ENCODE results near the gene SP8.
A peak's percentile ranks its signal among the peaks of the same experiment; 100 is the strongest.

SP8 gene

GRCh38 chr7:20816372-20816959 lies 29.8 kb upstream of the SP8 start:
- Histone ChIP-seq H3K9ac (ENCODE audit: low read length) (no peak overlapping the region), H3K27me3 (replicated peaks; ENCODE audit: control insufficient read depth, insufficient read depth, low read length) (no peaks in the 10 kb centered on the region), H3K36me3 (ENCODE audit: control insufficient read depth, insufficient read depth, low read length, severe bottlenecking) (no peaks in the 10 kb centered on the region), H3K9me3 (ENCODE audit: control insufficient read depth, low read length) (peaks cover 2% of the 10 kb centered on the region), H3K4me3 (ENCODE audit: low read length) (no peak overlapping the region), H3K4me1 (ENCODE audit: control insufficient read depth, insufficient read depth, low read length) (no peaks in the 10 kb centered on the region)
- no peak for DNase-seq (ENCODE audit: low read depth)

GRCh38 chr7:20804345-20804744 lies 17.7 kb upstream of the SP8 start:
- no peak overlapping the region for H3K4me3 ChIP-seq (ENCODE audit: low read length)
- DNase-seq (ENCODE audit: low read depth), result no peak
- peaks cover 12% of the 10 kb centered on the region for H3K27me3 ChIP-seq (replicated peaks; ENCODE audit: control insufficient read depth, insufficient read depth, low read length)
- H3K9ac ChIP-seq (ENCODE audit: low read length), result no peak overlapping the region
- H3K4me1 ChIP-seq (ENCODE audit: control insufficient read depth, insufficient read depth, low read length), result no peaks in the 10 kb centered on the region
- no peaks in the 10 kb centered on the region for H3K36me3 ChIP-seq (ENCODE audit: control insufficient read depth, insufficient read depth, low read length, severe bottlenecking)
- H3K9me3 ChIP-seq (ENCODE audit: control insufficient read depth, low read length), result peaks cover 9% of the 10 kb centered on the region

GRCh38 chr7:20799566-20800366 lies 13.1 kb upstream of the SP8 start:
- Histone ChIP-seq H3K4me3 (ENCODE audit: low read length) (no peak overlapping the region), H3K9me3 (ENCODE audit: control insufficient read depth, low read length) (peaks cover 9% of the 10 kb centered on the region), H3K36me3 (ENCODE audit: control insufficient read depth, insufficient read depth, low read length, severe bottlenecking) (no peaks in the 10 kb centered on the region), H3K27me3 (replicated peaks; ENCODE audit: control insufficient read depth, insufficient read depth, low read length) (peaks cover 49% of the 10 kb centered on the region), H3K9ac (ENCODE audit: low read length) (no peak overlapping the region), H3K4me1 (ENCODE audit: control insufficient read depth, insufficient read depth, low read length) (peaks cover 6% of the 10 kb centered on the region)
- DNase-seq (ENCODE audit: low read depth), result no peak

- Histone ChIP-seq H3K4me1 (ENCODE audit: control insufficient read depth, insufficient read depth, low read length) (peaks cover 6% of the 10 kb centered on the region), H3K4me3 (ENCODE audit: low read length) (no peak overlapping the region), H3K36me3 (ENCODE audit: control insufficient read depth, insufficient read depth, low read length, severe bottlenecking) (no peaks in the 10 kb centered on the region), H3K27me3 (replicated peaks; ENCODE audit: control insufficient read depth, insufficient read depth, low read length) (peaks cover 59% of the 10 kb centered on the region), H3K9ac (ENCODE audit: low read length) (no peak overlapping the region), H3K9me3 (ENCODE audit: control insufficient read depth, low read length) (peaks cover 11% of the 10 kb centered on the region)
- no peak for DNase-seq (ENCODE audit: low read depth)
Measured at GRCh38 chr7:20798694-20799121, 12.0 kb upstream of the SP8 start.

- Histone ChIP-seq H3K36me3 (ENCODE audit: control insufficient read depth, insufficient read depth, low read length, severe bottlenecking) (no peaks in the 10 kb centered on the region), H3K9me3 (ENCODE audit: control insufficient read depth, low read length) (peaks cover 13% of the 10 kb centered on the region), H3K4me3 (ENCODE audit: low read length) (peak overlapping the region; percentile 50), H3K9ac (ENCODE audit: low read length) (no peak overlapping the region), H3K4me1 (ENCODE audit: control insufficient read depth, insufficient read depth, low read length) (peaks cover 6% of the 10 kb centered on the region), H3K27me3 (replicated peaks; ENCODE audit: control insufficient read depth, insufficient read depth, low read length) (peaks cover 64% of the 10 kb centered on the region)
- DNase-seq (ENCODE audit: low read depth), result peak; percentile 58
Measured at GRCh38 chr7:20798081-20798693, 11.5 kb upstream of the SP8 start.

- no peak for DNase-seq (ENCODE audit: low read depth)
- peaks cover 6% of the 10 kb centered on the region for H3K4me1 ChIP-seq (ENCODE audit: control insufficient read depth, insufficient read depth, low read length)
Measured at GRCh38 chr7:20797462-20798080, 10.9 kb upstream of the SP8 start.

GRCh38 chr7:20797042-20797461 lies 10.4 kb upstream of the SP8 start:
- no peak overlapping the region for H3K4me3 ChIP-seq (ENCODE audit: low read length)
- peaks cover 13% of the 10 kb centered on the region for H3K9me3 ChIP-seq (ENCODE audit: control insufficient read depth, low read length)
- H3K36me3 ChIP-seq (ENCODE audit: control insufficient read depth, insufficient read depth, low read length, severe bottlenecking), result no peaks in the 10 kb centered on the region
- H3K27me3 ChIP-seq (replicated peaks; ENCODE audit: control insufficient read depth, insufficient read depth, low read length), result peaks cover 75% of the 10 kb centered on the region
- no peak overlapping the region for H3K9ac ChIP-seq (ENCODE audit: low read length)
- H3K4me1 ChIP-seq (ENCODE audit: control insufficient read depth, insufficient read depth, low read length), result peaks cover 6% of the 10 kb centered on the region
- no peak for DNase-seq (ENCODE audit: low read depth)

More at GRCh38 chr7:20797462-20798080, 10.9 kb upstream of the SP8 start:
- Histone ChIP-seq H3K36me3 (ENCODE audit: control insufficient read depth, insufficient read depth, low read length, severe bottlenecking) (no peaks in the 10 kb centered on the region), H3K27me3 (replicated peaks; ENCODE audit: control insufficient read depth, insufficient read depth, low read length) (peaks cover 70% of the 10 kb centered on the region), H3K4me3 (ENCODE audit: low read length) (peak overlapping the region; percentile 72), H3K9ac (ENCODE audit: low read length) (no peak overlapping the region), H3K9me3 (ENCODE audit: control insufficient read depth, low read length) (peaks cover 13% of the 10 kb centered on the region)

GRCh38 chr7:20796500-20796899 lies 9.8 kb upstream of the SP8 start:
- H3K4me3 ChIP-seq (ENCODE audit: low read length), result no peak overlapping the region
- peaks cover 81% of the 10 kb centered on the region for H3K27me3 ChIP-seq (replicated peaks; ENCODE audit: control insufficient read depth, insufficient read depth, low read length)

GRCh38 chr7:20795881-20796280 lies 9.2 kb upstream of the SP8 start:
- Histone ChIP-seq H3K4me1 (ENCODE audit: control insufficient read depth, insufficient read depth, low read length) (peaks cover 6% of the 10 kb centered on the region), H3K36me3 (ENCODE audit: control insufficient read depth, insufficient read depth, low read length, severe bottlenecking) (no peaks in the 10 kb centered on the region), H3K4me3 (ENCODE audit: low read length) (no peak overlapping the region), H3K9ac (ENCODE audit: low read length) (no peak overlapping the region), H3K9me3 (ENCODE audit: control insufficient read depth, low read length) (peaks cover 17% of the 10 kb centered on the region), H3K27me3 (replicated peaks; ENCODE audit: control insufficient read depth, insufficient read depth, low read length) (peaks cover 87% of the 10 kb centered on the region)
- DNase-seq (ENCODE audit: low read depth), result no peak

More at GRCh38 chr7:20796500-20796899, 9.8 kb upstream of the SP8 start:
- DNase-seq (ENCODE audit: low read depth), result no peak
- peaks cover 13% of the 10 kb centered on the region for H3K9me3 ChIP-seq (ENCODE audit: control insufficient read depth, low read length)
- H3K9ac ChIP-seq (ENCODE audit: low read length), result no peak overlapping the region
- no peaks in the 10 kb centered on the region for H3K36me3 ChIP-seq (ENCODE audit: control insufficient read depth, insufficient read depth, low read length, severe bottlenecking)
- peaks cover 6% of the 10 kb centered on the region for H3K4me1 ChIP-seq (ENCODE audit: control insufficient read depth, insufficient read depth, low read length)

GRCh38 chr7:20795361-20795760 lies 8.7 kb upstream of the SP8 start:
- peaks cover 17% of the 10 kb centered on the region for H3K9me3 ChIP-seq (ENCODE audit: control insufficient read depth, low read length)
- no peaks in the 10 kb centered on the region for H3K36me3 ChIP-seq (ENCODE audit: control insufficient read depth, insufficient read depth, low read length, severe bottlenecking)
- peaks cover 90% of the 10 kb centered on the region for H3K27me3 ChIP-seq (replicated peaks; ENCODE audit: control insufficient read depth, insufficient read depth, low read length)
- H3K4me1 ChIP-seq (ENCODE audit: control insufficient read depth, insufficient read depth, low read length), result peaks cover 6% of the 10 kb centered on the region
- H3K4me3 ChIP-seq (ENCODE audit: low read length), result no peak overlapping the region
- DNase-seq (ENCODE audit: low read depth), result no peak
- no peak overlapping the region for H3K9ac ChIP-seq (ENCODE audit: low read length)

- Histone ChIP-seq H3K4me3 (ENCODE audit: low read length) (no peak overlapping the region), H3K36me3 (ENCODE audit: control insufficient read depth, insufficient read depth, low read length, severe bottlenecking) (no peaks in the 10 kb centered on the region), H3K27me3 (replicated peaks; ENCODE audit: control insufficient read depth, insufficient read depth, low read length) (peaks cover 90% of the 10 kb centered on the region), H3K4me1 (ENCODE audit: control insufficient read depth, insufficient read depth, low read length) (peaks cover 6% of the 10 kb centered on the region), H3K9ac (ENCODE audit: low read length) (no peak overlapping the region), H3K9me3 (ENCODE audit: control insufficient read depth, low read length) (peaks cover 17% of the 10 kb centered on the region)
- no peak for DNase-seq (ENCODE audit: low read depth)
Measured at GRCh38 chr7:20794676-20795075, 8.0 kb upstream of the SP8 start.
